Left lung (tissue), 10 donors: ENCODE results near the gene CSRP2. TPM values are rescaled to one million over a fixed set of nuclear protein-coding genes. Genes with fewer than 3 reads are reported as not detected.

Source experiments
- ATAC-seq: fragments of 200-7000 bp; cut with Tn5 transposase; one replicate; pipeline ENCODE4 v1.9.1; 2020; ENCODE audit warnings: moderate library complexity
- DNase-seq, 4 donors: peaks; one replicate each; pipeline ENCODE4 v3.0.0-alpha.2; 2013 to 2020
- H3K27ac ChIP-seq, 2 donors: fragments of 200-600 bp; sonication (generic) in 1 of 2; one replicate each; pipeline versions ENCODE4 v1.5.0 to v1.8.0; 2020 to 2021
- H3K27me3 ChIP-seq, 2 donors: fragments of 200-600 bp; sonication (generic) in 1 of 2; one replicate each; pipeline versions ENCODE4 v1.5.0 to v1.8.0; 2020 to 2021
- H3K36me3 ChIP-seq, 2 donors: fragments of 200-600 bp; sonication (generic) in 1 of 2; one replicate each; pipeline versions ENCODE4 v1.5.0 to v1.8.0; 2020 to 2021
- H3K4me1 ChIP-seq, 2 donors: fragments of 200-600 bp; one replicate each; pipeline ENCODE4 v1.8.0; 2021
- H3K4me3 ChIP-seq, 2 donors: fragments of 200-600 bp; sonication (generic) in 1 of 2; one replicate each; pipeline versions ENCODE4 v1.5.0 to v1.8.0; 2020 to 2021; ENCODE audit warnings: mild to moderate bottlenecking in 1 of 2
- H3K9me3 ChIP-seq, 2 donors: fragments of 200-600 bp; sonication (generic) in 1 of 2; one replicate each; pipeline versions ENCODE4 v1.5.0 to v1.8.0; 2020 to 2021
- CTCF ChIP-seq, 2 donors: fragments of 200-600 bp; sonication (generic) in 1 of 2; IDR thresholded peaks; one replicate each; pipeline versions ENCODE4 v1.5.0 to v1.8.0; 2021; ENCODE audit warnings: antibody characterized with exemption in 2 of 2
- intact Hi-C, 2 donors: fragments of 100-400 bp; cut with DNase I; formaldehyde crosslinking; loops; one replicate each; pipeline versions ENCODE4 v1.11.2 to v1.14.2; 2022
- polyA plus RNA-seq, 6 donors: library from polyadenylated mRNA; unstranded; fragments of 120-200 nt; gene quantifications; one replicate each; pipeline ENCODE4 v1.2.1, GENCODE V29; 2013; ENCODE audit not compliant: insufficient read length in 6 of 6
- total RNA-seq, 2 donors: library from RNA; stranded (reverse); fragmentation: NEBNext Ultra II Directional; extraction: Animal tissue kit (Norgen Biotek cat#: 25700); gene quantifications; one replicate each; pipeline ENCODE4 v1.2.1, GENCODE V29; 2021
- donor health status: DM: no; HTN: yes; CAD: no.
- donor health status: DM: no; HTN: no; CAD: no.

The CSRP2 gene
- total and polyA plus RNA-seq, 8 donors: 21.0 to 28.9 (median 24.0) TPM

GRCh38 chr12:76871742-76872141, 7.1 kb downstream of the CSRP2 start:
- H3K9me3 ChIP-seq: no peaks in the 10 kb centered on the region
- no peak for DNase-seq
- peaks cover 0 to 3% of the 10 kb centered on the region in 2 donors for H3K4me1 ChIP-seq
- no peaks in the 10 kb centered on the region for H3K36me3 ChIP-seq
- H3K4me3 ChIP-seq: no peak overlapping the region
- intact Hi-C loops: no loop called here
- H3K27ac ChIP-seq: no peak overlapping the region
- TF ChIP-seq CTCF (IDR thresholded peaks at IDR 0.05): no peak
- ATAC-seq: no peak
- peaks cover 0 to 6% of the 10 kb centered on the region in 2 donors for H3K27me3 ChIP-seq

DNA sequence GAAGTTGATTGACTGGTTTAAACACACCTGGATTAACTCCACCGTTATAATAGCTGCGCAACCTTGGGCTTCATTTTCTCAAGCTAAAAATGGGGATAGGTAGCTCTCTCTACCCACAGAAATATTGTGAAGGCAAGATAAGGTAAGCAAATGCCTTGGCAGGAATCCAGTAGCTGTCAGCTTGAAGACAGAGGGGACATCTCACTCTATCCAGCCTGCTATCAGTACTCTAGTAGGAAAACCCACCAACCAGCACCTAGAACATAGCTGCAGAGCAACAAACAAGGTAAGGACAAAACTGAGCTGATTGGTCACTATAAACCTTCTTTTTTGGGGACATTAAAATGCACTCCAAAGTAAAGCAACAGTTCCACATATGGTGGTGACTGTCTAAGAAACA, 7.7 kb downstream of the CSRP2 start:
- Histone ChIP-seq H3K4me3 (no peak overlapping the region), H3K4me1 (peaks cover 0 to 3% of the 10 kb centered on the region in 2 donors), H3K27me3 (no peaks in the 10 kb centered on the region), H3K9me3 (no peaks in the 10 kb centered on the region), H3K36me3 (no peaks in the 10 kb centered on the region), H3K27ac (no peak overlapping the region)
- ATAC-seq (no peak), DNase-seq (no peak)
- intact Hi-C loops: no loop called here
- no peak for TF ChIP-seq CTCF (IDR thresholded peaks at IDR 0.05)

DNA sequence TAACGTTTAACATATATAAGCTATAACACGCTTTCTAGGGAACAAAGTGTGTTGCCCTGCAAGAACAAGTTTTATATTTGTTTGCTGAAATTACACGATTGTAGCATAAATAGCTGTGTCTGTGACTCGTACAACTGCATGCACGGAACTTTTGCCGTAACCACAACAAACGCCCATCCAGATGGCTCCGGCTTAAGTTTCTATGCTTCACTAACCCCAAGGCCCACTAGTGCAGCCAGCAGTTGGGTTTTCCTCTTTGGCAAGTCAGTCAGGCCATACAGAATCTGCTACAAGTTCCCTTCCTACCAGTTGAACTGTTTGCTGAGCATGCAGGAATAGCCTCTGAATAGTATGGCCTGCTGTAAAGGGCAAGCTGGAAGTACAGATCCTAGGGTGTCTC, 12.1 kb downstream of the CSRP2 start:
- Histone ChIP-seq H3K4me1 (no peaks in the 10 kb centered on the region), H3K27me3 (no peaks in the 10 kb centered on the region), H3K36me3 (no peaks in the 10 kb centered on the region), H3K4me3 (no peak overlapping the region), H3K27ac (no peak overlapping the region), H3K9me3 (no peaks in the 10 kb centered on the region)
- TF ChIP-seq CTCF (IDR thresholded peaks at IDR 0.05): no peak
- ATAC-seq: no peak
- no peak for DNase-seq
- intact Hi-C loops: no loop called here

- no peak overlapping the region for H3K27ac ChIP-seq
- no peak for ATAC-seq
- no peak for TF ChIP-seq CTCF (IDR thresholded peaks at IDR 0.05)
These were observed 12.7 kb downstream of the CSRP2 start for GRCh38 chr12:76866151-76866567.

GRCh38 chr12:76864791-76865400, 13.9 kb downstream of the CSRP2 start:
- DNase-seq: no peak
- ATAC-seq: no peak
- no peak for TF ChIP-seq CTCF (IDR thresholded peaks at IDR 0.05)
- H3K36me3 ChIP-seq: no peaks in the 10 kb centered on the region
- no peak overlapping the region for H3K27ac ChIP-seq
- intact Hi-C loops: no loop called here
- H3K27me3 ChIP-seq: no peaks in the 10 kb centered on the region
- no peaks in the 10 kb centered on the region for H3K9me3 ChIP-seq
- H3K4me1 ChIP-seq: no peaks in the 10 kb centered on the region
- H3K4me3 ChIP-seq: no peak overlapping the region

More at GRCh38 chr12:76866151-76866567, 12.7 kb downstream of the CSRP2 start:
- intact Hi-C loops: no loop called here
- H3K36me3 ChIP-seq: no peaks in the 10 kb centered on the region
- no peaks in the 10 kb centered on the region for H3K9me3 ChIP-seq
- H3K27me3 ChIP-seq: no peaks in the 10 kb centered on the region
- H3K4me3 ChIP-seq: no peak overlapping the region
- no peaks in the 10 kb centered on the region for H3K4me1 ChIP-seq
- no peak for DNase-seq
